HG03135 (cell line): ENCODE results near the gene PPL.
A peak's percentile ranks its signal among the peaks of the same experiment; 100 is the strongest.
"Not testable (repeated sequence)": the region's sequence is repeated elsewhere in the genome, so short reads cannot be mapped to it uniquely, and the experiment has no call there.

Source experiments
- ATAC-seq: cut with Tn5 transposase; IDR thresholded peaks from one replicate; pipeline ENCODE4 v1.9.1; 2021; ENCODE audit warnings: mild to moderate bottlenecking, moderate library complexity; ENCODE audit not compliant: unreplicated experiment

PPL gene

GRCh38 chr16:4936991-4937781, at the start of gene PPL:
Gene PPL, minus strand, starts transcription at chr16:4937148. Its CDS starts 103 bp downstream, at chr16:4937045.
- ATAC-seq = no peak

- ATAC-seq = no peak
Measured at GRCh38 chr16:4984174-4984990, 47.4 kb upstream of the PPL start.

GRCh38 chr16:4982056-4982867, 45.3 kb upstream of the PPL start:
- no peak for ATAC-seq

GRCh38 chr16:4981473-4981872, 44.5 kb upstream of the PPL start:
- no peak for ATAC-seq

- ATAC-seq = no peak
Measured at GRCh38 chr16:4980691-4981090, 43.7 kb upstream of the PPL start.

GRCh38 chr16:4979736-4980660, 43.0 kb upstream of the PPL start:
- no peak for ATAC-seq

GRCh38 chr16:4979164-4979563, 42.2 kb upstream of the PPL start:
- ATAC-seq = no peak

GRCh38 chr16:4976611-4977145, 39.7 kb upstream of the PPL start:
- ATAC-seq = no peak

GRCh38 chr16:4976079-4976478, 39.1 kb upstream of the PPL start:
- ATAC-seq = peak; percentile 92

GRCh38 chr16:4972938-4973587, 36.1 kb upstream of the PPL start:
- no peak for ATAC-seq

- ATAC-seq = no peak
Measured at GRCh38 chr16:4970010-4970409, 33.1 kb upstream of the PPL start.

GRCh38 chr16:4968879-4969483, 32.0 kb upstream of the PPL start:
- no peak for ATAC-seq

GRCh38 chr16:4968278-4968677, 31.3 kb upstream of the PPL start:
- ATAC-seq = not testable (repeated sequence)

- no peak for ATAC-seq
Measured at GRCh38 chr16:4966736-4967453, 29.9 kb upstream of the PPL start.

GRCh38 chr16:4963527-4963926, 26.6 kb upstream of the PPL start:
- ATAC-seq = not testable (repeated sequence)

- ATAC-seq = no peak
Measured at GRCh38 chr16:4962716-4963115, 25.8 kb upstream of the PPL start.

GRCh38 chr16:4960579-4960978, 23.6 kb upstream of the PPL start:
- no peak for ATAC-seq
